NT2/D1 (cell line): Measurements from ENCODE around the gene CD48.

Source experiments
- SUZ12 ChIP-seq: IDR thresholded peaks from 2 replicates; pipeline ENCODE4 v1.6.1; 2011; ENCODE audit not compliant: insufficient read length, insufficient read depth; ENCODE audit errors: extremely low read depth
- YY1 ChIP-seq: IDR thresholded peaks from 2 replicates; pipeline ENCODE4 v1.6.1; 2011; ENCODE audit not compliant: insufficient read length, insufficient read depth

DNA sequence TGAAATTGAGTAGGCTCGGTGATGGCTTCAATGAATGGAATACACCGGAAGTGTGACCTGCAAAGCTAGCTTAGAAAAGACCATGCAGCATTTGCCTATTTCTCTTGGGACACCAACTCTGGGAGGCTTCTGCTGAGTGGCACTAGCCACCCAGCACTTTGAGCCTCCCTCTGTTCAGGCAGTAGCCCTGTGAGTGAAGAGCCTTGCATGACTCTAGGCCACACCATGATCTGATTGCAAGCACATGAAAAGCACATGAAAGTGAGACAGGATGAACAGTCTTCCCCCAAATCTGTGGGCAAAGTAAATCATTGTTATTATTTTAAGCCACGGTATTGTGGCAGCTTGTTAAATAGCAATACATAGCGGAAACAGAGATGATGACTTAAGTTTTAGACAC lies 2.8 kb downstream of the CD48 start:
- TF ChIP-seq YY1 (no peak), SUZ12 (no peak)
